GM12892 (cell line): Measurements from ENCODE around the gene WTIP.

ENCODE experiments used
- POLR2A ChIP-seq: IDR thresholded peaks from 2 replicates; pipeline ENCODE4 v1.6.1; 2011; ENCODE audit warnings: low read depth, low read length, control low read depth
- POLR2AphosphoS5 ChIP-seq: IDR thresholded peaks from 2 replicates; pipeline ENCODE4 v1.6.1; 2011; ENCODE audit warnings: low read depth, low read length, control low read depth

- TF ChIP-seq POLR2A = no peak
- TF ChIP-seq POLR2AphosphoS5 = no peak
Measured at GRCh38 chr19:34461375-34462100, 20.0 kb upstream of the WTIP start.
